Activated CD4-positive, alpha-beta T cell treated with anti-CD3 and anti-CD28 coated beads, Interleukin-2, Interleukin-6, amounts not matched to agents 100 ng/mL and 50 ng/mL, durations not matched to agents 16 hours and 8 hours (primary cell): ENCODE results near the gene MN1.

Experiments used
- DNase-seq: peaks from one replicate; pipeline ENCODE4 v3.0.0-alpha.2; 2020

Gene MN1

DNA sequence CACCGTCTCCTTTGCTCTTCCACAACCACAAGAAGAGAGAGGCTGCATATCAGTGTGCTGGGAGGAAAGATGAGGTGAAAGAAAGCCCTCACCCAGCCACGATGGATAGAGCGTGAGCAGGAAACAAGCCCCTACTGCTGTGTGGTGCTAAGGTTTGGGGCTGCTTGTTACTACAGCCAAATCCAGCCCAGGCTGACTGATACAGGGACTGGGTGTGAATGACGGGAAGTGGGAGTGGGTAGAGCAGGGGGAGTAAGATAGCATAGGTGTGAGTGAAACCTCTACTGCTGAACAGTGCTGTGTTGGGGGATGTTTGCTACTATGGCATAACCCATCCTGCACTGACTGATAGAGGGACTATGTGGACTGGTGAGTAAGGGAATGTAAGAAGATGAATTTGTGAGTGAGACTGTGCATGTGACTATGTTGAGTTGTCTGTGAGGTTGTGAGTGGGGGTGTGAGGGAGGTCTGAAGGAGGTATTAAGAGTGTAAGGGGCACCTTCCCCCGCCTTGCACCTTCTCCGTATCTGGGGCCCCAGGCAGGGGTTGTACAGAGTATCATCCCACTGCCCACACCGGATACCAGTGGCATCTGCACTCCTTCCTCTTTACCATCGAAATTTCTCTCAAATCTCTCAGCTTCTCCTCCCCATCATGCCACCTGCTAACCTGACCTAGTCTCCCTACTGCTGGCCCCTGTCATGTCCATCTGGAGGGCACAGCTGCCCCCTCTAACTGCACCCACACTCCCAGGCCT, 91.5 kb downstream of the MN1 start:
- no peak for DNase-seq

GRCh38 chr22:27706489-27706888, 95.1 kb downstream of the MN1 start:
- no peak for DNase-seq

GRCh38 chr22:27705408-27706080, 96.0 kb downstream of the MN1 start:
- DNase-seq = no peak

- no peak for DNase-seq
Measured at GRCh38 chr22:27704581-27704980, 97.0 kb downstream of the MN1 start.

DNA sequence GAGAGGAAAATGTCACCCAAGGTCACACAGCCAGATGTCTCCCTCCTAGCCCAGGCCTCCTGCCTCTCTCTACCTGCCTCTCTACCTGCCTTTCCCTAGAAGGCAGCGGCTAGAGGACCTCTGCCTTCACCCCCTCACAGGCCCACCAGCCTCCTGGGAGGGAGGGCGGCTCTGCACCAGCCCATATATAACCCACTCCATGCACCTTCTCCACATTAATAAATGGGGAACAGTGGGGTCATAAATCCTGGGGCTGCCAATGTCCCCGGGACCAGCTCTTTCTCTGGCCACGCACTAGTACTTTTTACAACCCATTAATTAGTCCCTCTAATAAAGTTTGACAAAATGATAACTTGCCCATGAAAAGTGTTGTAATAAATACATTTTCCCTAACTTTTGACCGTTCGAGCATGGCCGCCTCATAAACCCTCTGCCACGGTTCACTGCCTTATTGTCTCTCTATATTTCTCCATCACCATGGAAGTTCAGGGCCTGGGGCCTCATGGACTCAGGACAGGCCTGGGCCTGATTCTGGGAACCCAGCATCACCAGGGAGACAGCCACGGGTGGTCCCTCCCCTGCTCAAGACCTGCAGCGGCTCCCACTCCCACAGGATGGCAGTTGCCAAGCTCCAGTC, 102.1 kb downstream of the MN1 start:
- no peak for DNase-seq

DNA sequence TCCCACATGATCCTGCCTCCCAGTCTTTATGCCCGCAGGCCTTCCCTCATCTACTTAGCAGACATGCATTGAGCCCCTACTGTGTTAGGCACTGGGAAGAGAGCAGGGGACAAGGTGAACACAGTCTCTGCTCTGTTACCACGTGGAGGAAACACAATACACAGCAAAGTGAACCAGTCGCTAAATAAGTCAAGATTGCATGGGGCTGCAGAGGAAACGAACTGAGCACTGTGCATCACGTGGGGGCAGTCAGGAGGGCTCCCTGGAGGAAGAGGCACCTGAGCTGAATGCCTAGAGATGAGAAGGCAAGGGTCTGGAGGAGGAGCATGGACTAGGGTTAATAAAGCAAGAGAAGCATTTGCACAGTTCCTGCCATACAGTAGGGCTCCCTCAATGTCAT, 102.7 kb downstream of the MN1 start:
- no peak for DNase-seq
